ENCODE results near the gene UBTF. TPM values are rescaled to one million over a fixed set of nuclear protein-coding genes. Genes with fewer than 3 reads are reported as not detected.

The UBTF gene
- total and polyA plus RNA-seq, 2 of the 4 experiments (the other 2 are of a cell fraction): 29.7 to 42.1 TPM

GRCh38 chr17:44212507-44213402 is 6.7 kb downstream of the UBTF start:
- Histone ChIP-seq H3K27ac (ENCODE audit: insufficient read depth, low read length) (no peak overlapping the region), H3K4me2 (ENCODE audit: low read depth, low read length) (no peak overlapping the region), H3K9me3 (ENCODE audit: control insufficient read depth, insufficient read depth, low read length) (no peaks in the 10 kb centered on the region), H3K27me3 (ENCODE audit: control insufficient read depth, insufficient read depth, low read length) (no peaks in the 10 kb centered on the region), H3K4me1 (ENCODE audit: control insufficient read depth, insufficient read depth, low read length) (peaks cover 12% of the 10 kb centered on the region), H4K20me1 (ENCODE audit: insufficient read depth, low read length) (peaks cover 43% of the 10 kb centered on the region), H2AFZ (replicated peaks; ENCODE audit: low read length, poor library complexity) (no peak overlapping the region), H2BK120ac (ENCODE audit: low read depth, low read length) (no peak overlapping the region), H3K14ac (replicated peaks; ENCODE audit: low read depth, low read length) (no peak overlapping the region), H2BK5ac (ENCODE audit: low read depth, low read length, poor library complexity, severe bottlenecking) (no peak overlapping the region), H4K91ac (ENCODE audit: insufficient read depth, low read depth, low read length) (no peak overlapping the region), H3K79me1 (ENCODE audit: low read depth in 1 of 2, low read length in 2 of 2) (peaks cover 43 to 70% of the 10 kb centered on the region in 2 experiments), H3K23ac (ENCODE audit: low read depth, low read length) (no peak overlapping the region), H3K18ac (ENCODE audit: low read depth, low read length) (no peak overlapping the region), H4K8ac (ENCODE audit: low read depth in 2 of 2, low read length in 2 of 2) (no peak overlapping the region), H2AK9ac (replicated peaks; ENCODE audit: low read depth, low read length, poor library complexity) (peak overlapping the region; percentile 32), H2AK5ac (ENCODE audit: low read depth, low read length) (no peak overlapping the region; the same call in 1 of the 2 replicates), H2BK15ac (ENCODE audit: low read depth, low read length) (no peak overlapping the region), H3K9me1 (ENCODE audit: insufficient read depth, low read length) (peaks cover 25% of the 10 kb centered on the region), H3K36me3 (ENCODE audit: control insufficient read depth, insufficient read depth, low read length) (peaks cover 67% of the 10 kb centered on the region), H2BK20ac (ENCODE audit: low read depth, low read length) (no peak overlapping the region), H4K5ac (ENCODE audit: low read depth, low read length) (no peak overlapping the region), H3K56ac (ENCODE audit: extremely low read depth, insufficient read depth, low read length) (no peak overlapping the region), H3K4ac (ENCODE audit: low read depth, low read length) (no peak overlapping the region), H3K9ac (ENCODE audit: low read depth, low read length) (no peak overlapping the region), H3K4me3 (ENCODE audit: insufficient read depth, low read depth, low read length) (no peak overlapping the region)
- intact Hi-C loops (cut with micrococcal nuclease) (loop anchor here (10.0 kb wide), 1 partner anchor 292 kb away; the partner anchor contains the start of gene GPATCH8), in situ Hi-C loops (cut with MboI; ENCODE audit: low sequenced_read_pairs) (loop anchor here (25.0 kb wide), 2 partner anchors 300 to 425 kb away; partner anchors contain the start of gene GPATCH8), dilution Hi-C loops (cut with HindIII; ENCODE audit: low sequenced_read_pairs, unreplicated experiment) (no loop called here)
- WGBS, 2 experiments (ENCODE audit: extremely low coverage in 2 of 2, insufficient read length in 1 of 2): 90% methylated on average over 20 of the region's 31 CpGs; no CpG with 5 or more reads in 1 of the 2 experiments
- ChIA-PET CTCF (no interaction called here), POLR2A (ENCODE audit: unreplicated experiment) (interaction anchor here (0.5 kb wide), 1 partner anchor 114 kb away, joined by 3 read pairs; no protein-coding TSS in a partner anchor)
- ATAC-seq (ENCODE audit: low read depth) (no peak), DNase-seq (no peak)
- BruUV-seq (replicated peaks): no TSS peak
- TF ChIP-seq CTCF (conservative IDR thresholded peaks at IDR 0.05; ENCODE audit: low read depth, low read length): no peak
- TF ChIP-seq CEBPB (IDR thresholded peaks at IDR 0.05; ENCODE audit: low read depth, low read length): no peak
- no peak for TF ChIP-seq RCOR1 (IDR thresholded peaks at IDR 0.05; ENCODE audit: insufficient replicate concordance, low read length)
- no peak for TF ChIP-seq FOS (IDR thresholded peaks at IDR 0.05; ENCODE audit: low read depth, low read length)
- no peak for TF ChIP-seq RFX5 (IDR thresholded peaks at IDR 0.05; ENCODE audit: low read depth, low read length)
- no peak for TF ChIP-seq MXI1 (IDR thresholded peaks at IDR 0.05; ENCODE audit: borderline replicate concordance, low read depth, low read length)
- TF ChIP-seq NFE2L2 (IDR thresholded peaks at IDR 0.05; ENCODE audit: low read depth, low read length): no peak
- no peak for TF ChIP-seq SMC3 (IDR thresholded peaks at IDR 0.05; ENCODE audit: low read depth, low read length)
- TF ChIP-seq ELK1 (IDR thresholded peaks at IDR 0.05; ENCODE audit: borderline replicate concordance, low read depth, low read length): no peak
- TF ChIP-seq CHD1 (IDR thresholded peaks at IDR 0.05; ENCODE audit: low read depth, low read length): no peak
- TF ChIP-seq POLR2A (IDR thresholded peaks at IDR 0.05; ENCODE audit: low read depth, low read length): no peak
- TF ChIP-seq RAD21 (IDR thresholded peaks at IDR 0.05; ENCODE audit: low read length): no peak
- no peak for TF ChIP-seq MAFK (IDR thresholded peaks at IDR 0.05; ENCODE audit: low read depth, low read length)
- TF ChIP-seq MAZ (IDR thresholded peaks at IDR 0.05; ENCODE audit: borderline replicate concordance, low read depth, low read length): no peak

Measured in IMR-90 (cell line).